NCI-H2107 treated with DMSO at 0.1 percent for 48 hours (cell line): ENCODE results near the gene NT5C1A.

ENCODE experiments used
- DNase-seq: peaks from one replicate; lab custom pipeline; 2025; ENCODE audit not compliant: unreplicated experiment; lab: John Stamatoyannopoulos, UW

Gene NT5C1A

GRCh38 chr1:39663559-39663958 is 8.3 kb downstream of the NT5C1A start:
- no peak for DNase-seq

GRCh38 chr1:39662861-39663260 is 9.0 kb downstream of the NT5C1A start:
- no peak for DNase-seq

GRCh38 chr1:39659538-39659937 is 12.4 kb downstream of the NT5C1A start:
- DNase-seq, result no peak

- no peak for DNase-seq
Observed at GRCh38 chr1:39659110-39659509, 12.8 kb downstream of the NT5C1A start.

- peak; percentile 100 for DNase-seq
Observed at GRCh38 chr1:39657923-39658485, 13.9 kb downstream of the NT5C1A start.

- no peak for DNase-seq
Observed at GRCh38 chr1:39657402-39657801, 14.5 kb downstream of the NT5C1A start.

- DNase-seq, result no peak
Observed at GRCh38 chr1:39656391-39656790, 15.5 kb downstream of the NT5C1A start.

GRCh38 chr1:39655578-39656268 is 16.2 kb downstream of the NT5C1A start:
- DNase-seq, result no peak

- no peak for DNase-seq
Observed at GRCh38 chr1:39654291-39654690, 17.6 kb downstream of the NT5C1A start.

GRCh38 chr1:39653546-39654031 is 18.3 kb downstream of the NT5C1A start:
- DNase-seq, result peak; percentile 100

- no peak for DNase-seq
Observed at GRCh38 chr1:39652554-39652953, 19.4 kb downstream of the NT5C1A start.

GRCh38 chr1:39652105-39652504 is 19.8 kb downstream of the NT5C1A start:
- DNase-seq, result no peak

GRCh38 chr1:39650431-39650830 is 21.5 kb downstream of the NT5C1A start:
- DNase-seq, result no peak

- no peak for DNase-seq
Observed at GRCh38 chr1:39649636-39650185, 22.2 kb downstream of the NT5C1A start.

- no peak for DNase-seq
Observed at GRCh38 chr1:39648496-39648895, 23.4 kb downstream of the NT5C1A start.

- DNase-seq, result no peak
Observed at GRCh38 chr1:39647247-39647646, 24.7 kb downstream of the NT5C1A start.

GRCh38 chr1:39646232-39647081 is 25.4 kb downstream of the NT5C1A start:
- no peak for DNase-seq

GRCh38 chr1:39645411-39646043 is 26.4 kb downstream of the NT5C1A start:
- no peak for DNase-seq

GRCh38 chr1:39643705-39644104 is 28.2 kb downstream of the NT5C1A start:
- no peak for DNase-seq

- no peak for DNase-seq
Observed at GRCh38 chr1:39642796-39643195, 29.1 kb downstream of the NT5C1A start.

GRCh38 chr1:39640861-39641260 is 31.0 kb downstream of the NT5C1A start:
- no peak for DNase-seq
